GM13976 (cell line): ENCODE results near the gene CHMP5.

Experiments used
- DNase-seq: peaks from one replicate; pipeline ENCODE4 v3.0.0; 2012; ENCODE audit warnings: low spot score
- in situ Hi-C: fragments of 300-500 bp; cut with MboI; formaldehyde crosslinking; loops from one replicate; pipeline ENCODE4 v1.12.0; 2022; ENCODE audit warnings: low sequenced_read_pairs, mixed read lengths, inconsistent platforms; ENCODE audit not compliant: unreplicated experiment
- TF ChIP-seq, protein P1 (sequence below): IDR thresholded peaks from 2 replicates; pipeline ENCODE4 v1.5.1; 2012; ENCODE audit warnings: borderline replicate concordance, mild to moderate bottlenecking; ENCODE audit not compliant: insufficient read depth; ENCODE audit errors: extremely low read depth, missing control alignments, control extremely low read depth

Gene CHMP5

DNA sequence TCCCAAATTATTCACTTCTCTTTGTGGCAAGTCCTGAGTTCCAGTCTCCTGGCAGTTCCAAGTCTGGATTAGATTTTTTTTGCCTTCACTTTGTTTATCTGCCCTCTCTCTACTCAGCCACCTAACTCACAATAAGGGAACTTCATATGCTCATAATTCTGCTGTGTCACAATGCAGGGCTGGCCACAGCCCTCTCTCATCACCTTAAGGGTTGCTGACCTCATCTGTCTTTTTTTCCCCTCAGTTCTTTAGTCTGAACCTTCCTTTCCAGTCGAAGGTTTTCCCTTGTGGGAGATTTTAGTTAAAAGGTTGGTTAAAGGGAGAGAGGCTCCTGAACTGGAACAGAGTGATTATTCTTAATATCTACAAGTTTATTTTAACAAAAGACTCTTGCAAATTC lies 4.5 kb upstream of the CHMP5 start:
- in situ Hi-C loops, result no loop called here
- no peak for DNase-seq
- TF ChIP-seq, protein P1, sequence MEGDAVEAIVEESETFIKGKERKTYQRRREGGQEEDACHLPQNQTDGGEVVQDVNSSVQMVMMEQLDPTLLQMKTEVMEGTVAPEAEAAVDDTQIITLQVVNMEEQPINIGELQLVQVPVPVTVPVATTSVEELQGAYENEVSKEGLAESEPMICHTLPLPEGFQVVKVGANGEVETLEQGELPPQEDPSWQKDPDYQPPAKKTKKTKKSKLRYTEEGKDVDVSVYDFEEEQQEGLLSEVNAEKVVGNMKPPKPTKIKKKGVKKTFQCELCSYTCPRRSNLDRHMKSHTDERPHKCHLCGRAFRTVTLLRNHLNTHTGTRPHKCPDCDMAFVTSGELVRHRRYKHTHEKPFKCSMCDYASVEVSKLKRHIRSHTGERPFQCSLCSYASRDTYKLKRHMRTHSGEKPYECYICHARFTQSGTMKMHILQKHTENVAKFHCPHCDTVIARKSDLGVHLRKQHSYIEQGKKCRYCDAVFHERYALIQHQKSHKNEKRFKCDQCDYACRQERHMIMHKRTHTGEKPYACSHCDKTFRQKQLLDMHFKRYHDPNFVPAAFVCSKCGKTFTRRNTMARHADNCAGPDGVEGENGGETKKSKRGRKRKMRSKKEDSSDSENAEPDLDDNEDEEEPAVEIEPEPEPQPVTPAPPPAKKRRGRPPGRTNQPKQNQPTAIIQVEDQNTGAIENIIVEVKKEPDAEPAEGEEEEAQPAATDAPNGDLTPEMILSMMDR, result no peak

DNA sequence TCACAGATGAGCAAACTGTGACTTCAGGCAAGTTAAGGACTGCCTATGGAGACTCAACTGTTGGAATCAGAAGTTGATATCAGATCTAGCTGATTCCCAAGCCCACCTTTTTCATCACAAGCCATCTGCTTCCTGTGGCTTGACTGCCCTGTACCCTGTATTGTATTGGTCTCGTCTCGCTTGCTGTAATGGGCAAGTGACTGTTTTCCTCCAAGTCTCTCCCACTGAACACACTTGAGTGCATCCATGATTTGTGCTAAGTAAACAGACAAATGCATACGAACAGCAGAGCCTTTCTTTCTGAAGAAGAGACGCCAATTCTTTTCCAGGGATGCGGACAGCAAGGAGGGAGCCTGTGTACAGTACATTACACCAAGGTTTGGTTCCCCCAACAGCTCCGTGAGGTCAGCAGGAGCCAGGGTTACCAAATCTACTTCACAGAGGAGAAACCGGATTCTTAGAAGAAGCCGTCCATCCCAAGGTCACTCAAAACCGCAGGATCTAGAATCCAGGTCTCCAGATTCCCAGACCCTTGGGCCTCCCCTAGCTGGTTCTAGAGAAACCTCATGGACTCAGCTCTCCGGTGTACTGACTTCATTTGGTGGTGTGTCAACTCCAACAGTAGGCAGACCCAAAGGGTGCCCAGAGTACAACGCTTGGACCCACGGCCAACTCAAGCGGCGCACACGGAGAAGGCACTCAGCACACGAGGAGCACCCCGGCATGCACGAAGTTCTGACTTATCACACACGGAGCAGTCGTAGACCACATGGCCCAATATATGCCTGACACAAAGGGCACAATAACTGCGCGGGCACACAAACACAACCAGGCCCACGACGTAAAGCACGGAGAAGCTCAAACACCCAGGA lies 1.5 kb upstream of the CHMP5 start:
- in situ Hi-C loops, result no loop called here
- DNase-seq, result no peak
- TF ChIP-seq, protein P1, result no peak

DNA sequence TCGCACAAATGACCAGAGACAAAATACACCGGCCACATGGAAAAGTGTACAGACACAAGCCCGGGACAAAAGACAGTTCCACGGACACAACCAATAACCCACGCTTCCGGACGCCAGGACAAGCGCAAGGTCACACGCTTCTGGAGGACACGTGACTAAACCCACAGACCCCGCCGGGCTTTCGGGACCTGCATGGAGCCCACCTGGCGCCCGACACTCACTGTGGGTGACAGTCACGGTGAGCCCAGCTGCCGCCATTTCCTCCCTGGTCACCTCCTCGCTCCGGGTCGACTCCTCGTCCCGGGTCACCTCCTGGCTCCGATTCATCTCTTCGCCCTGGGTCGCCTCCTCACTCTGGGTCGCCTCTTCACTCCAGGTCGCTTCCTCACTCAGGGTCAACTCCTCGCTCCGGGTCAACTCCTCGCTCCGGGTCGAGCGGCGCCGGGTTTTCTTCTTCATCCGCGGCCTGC lies 811 bp upstream of the CHMP5 start:
- peak; percentile 55 for DNase-seq
- TF ChIP-seq, protein P1, result no peak
- in situ Hi-C loops, result no loop called here

DNA sequence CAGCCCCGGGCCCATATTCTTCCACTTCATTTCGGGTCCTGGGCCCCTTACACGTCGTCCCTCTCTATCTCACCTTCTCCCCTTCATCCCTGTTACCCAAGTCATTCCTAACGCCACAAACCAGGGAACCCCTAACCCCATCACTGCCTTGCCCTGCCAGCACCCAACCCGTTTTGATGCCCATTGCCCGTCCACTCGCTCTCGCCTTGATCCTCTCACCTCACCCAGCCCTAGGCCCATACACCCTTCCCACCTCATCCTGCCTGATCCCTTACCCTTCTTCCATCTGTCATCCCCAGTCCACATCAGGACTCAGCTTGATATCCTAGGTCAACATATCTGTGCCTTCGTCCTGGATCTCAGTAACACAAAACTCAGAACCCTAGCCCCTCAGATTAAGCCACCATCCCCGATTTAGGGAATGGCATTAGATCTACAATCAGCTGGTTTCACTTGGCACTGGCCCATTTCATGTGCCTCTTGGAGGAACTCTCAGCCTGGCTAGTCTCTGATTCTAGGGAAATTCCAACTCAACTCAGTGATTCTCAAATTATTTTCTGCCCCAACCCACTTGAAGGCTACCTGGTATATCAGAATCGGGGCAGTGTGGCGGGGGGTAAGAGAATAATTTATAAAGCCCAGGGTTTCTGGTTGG lies 489 bp downstream of the CHMP5 start:
- DNase-seq, result no peak
- TF ChIP-seq, protein P1, result no peak
- in situ Hi-C loops, result no loop called here

DNA sequence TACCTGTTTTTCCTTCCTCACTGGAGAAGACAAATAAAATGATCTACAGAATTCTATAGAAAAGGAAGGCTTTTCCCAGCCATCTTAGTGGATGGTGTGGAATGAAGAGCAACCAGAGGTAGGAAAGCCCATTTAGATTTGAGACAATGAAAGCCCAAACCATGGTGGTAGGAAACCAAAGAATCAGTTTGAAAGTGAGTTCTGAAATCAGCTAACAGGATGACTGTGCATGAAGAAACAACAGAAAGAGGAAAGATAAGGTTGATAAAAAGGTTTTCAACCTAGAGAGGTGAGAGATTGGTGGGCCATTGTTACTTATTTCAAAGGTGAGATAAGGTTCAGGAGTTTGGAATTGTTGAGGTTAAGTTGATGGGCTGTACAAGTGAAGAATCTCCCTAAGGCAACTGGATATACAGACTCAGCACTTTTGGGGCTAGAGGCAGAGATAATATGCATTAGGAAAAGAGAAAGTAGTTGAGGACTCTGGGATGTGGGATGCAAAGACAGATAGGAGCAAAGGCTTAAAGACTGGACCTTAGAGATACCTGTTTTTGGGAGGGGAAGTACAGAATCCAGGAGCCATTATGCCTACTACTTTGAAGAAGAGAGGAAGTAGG lies 2.4 kb downstream of the CHMP5 start:
- TF ChIP-seq, protein P1, result no peak
- DNase-seq, result no peak
- in situ Hi-C loops, result no loop called here

DNA sequence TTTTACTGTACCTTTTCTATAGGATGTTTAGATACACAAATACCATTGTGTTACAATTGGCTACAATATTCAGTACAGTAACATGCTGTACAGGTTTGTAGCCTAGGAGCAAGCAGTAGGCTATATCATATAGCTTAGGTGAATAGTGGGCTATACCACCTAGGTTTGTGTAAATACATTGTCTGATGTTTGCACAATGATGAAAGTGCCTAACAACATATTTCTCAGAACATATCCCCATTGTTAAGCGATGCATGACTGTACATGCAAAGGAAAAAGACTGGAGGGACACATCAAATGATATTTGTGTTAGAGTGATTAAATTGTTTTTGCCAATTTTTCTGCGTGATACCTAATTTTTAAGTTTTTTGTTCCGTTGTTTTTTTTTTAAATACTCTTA lies 5.3 kb downstream of the CHMP5 start:
- in situ Hi-C loops, result no loop called here
- TF ChIP-seq, protein P1, result no peak
- no peak for DNase-seq
